NCI-H446 (cell line): ENCODE results near the gene MBNL2.

Source experiments
- DNase-seq, 2 experiments: peaks; one replicate each; lab custom pipeline; 2025; lab: John Stamatoyannopoulos, UW

Gene MBNL2

GRCh38 chr13:97274829-97275649, 52.9 kb downstream of the MBNL2 start:
- peak in 1 of 2 experiments; percentile 30 for DNase-seq

GRCh38 chr13:97275776-97276501, 53.8 kb downstream of the MBNL2 start:
- DNase-seq = no peak

DNA sequence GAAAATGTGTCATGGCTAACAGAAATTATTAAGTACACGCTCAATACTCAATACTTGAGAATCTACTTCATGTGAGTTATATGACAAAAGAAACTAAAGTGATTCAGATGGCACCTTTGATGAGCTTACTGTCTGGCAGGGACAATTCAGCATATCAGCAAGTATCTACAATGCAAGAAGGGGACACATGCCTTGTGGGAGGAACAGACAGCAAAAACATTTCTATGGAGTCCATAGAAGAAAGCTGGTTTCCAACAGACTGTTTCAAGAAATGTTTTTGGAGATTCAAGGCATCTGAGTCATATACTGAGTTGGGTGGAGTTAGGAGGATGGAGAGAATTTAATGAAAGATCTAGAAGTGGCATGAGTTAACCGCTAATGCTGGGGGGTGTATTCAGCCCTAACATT, 54.7 kb downstream of the MBNL2 start:
- DNase-seq = no peak

- no peak for DNase-seq
These were observed 56.6 kb downstream of the MBNL2 start for GRCh38 chr13:97278435-97279411.

- no peak for DNase-seq
These were observed 57.8 kb downstream of the MBNL2 start for GRCh38 chr13:97279913-97280312.

DNA sequence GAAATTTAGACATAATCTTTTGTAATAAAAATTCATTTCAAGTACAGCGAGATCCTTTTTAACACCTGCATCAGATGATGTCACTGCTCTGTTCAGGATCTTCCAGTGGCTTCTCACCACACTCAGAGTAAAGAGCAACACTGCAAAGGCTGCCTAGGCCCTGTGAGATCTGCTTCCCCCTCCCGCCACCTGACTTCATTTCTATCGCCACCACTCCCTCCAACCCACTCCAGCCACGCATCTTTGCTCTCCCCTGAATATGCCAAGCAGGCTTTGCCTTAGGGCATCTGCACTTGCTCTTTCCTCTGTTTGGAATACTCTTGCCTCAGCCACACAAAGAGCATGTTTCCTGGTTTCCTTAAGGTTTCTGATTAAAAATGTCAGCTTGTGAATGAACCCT, 58.3 kb downstream of the MBNL2 start:
- DNase-seq = no peak

GRCh38 chr13:97281028-97281427, 58.9 kb downstream of the MBNL2 start:
- no peak for DNase-seq

DNA sequence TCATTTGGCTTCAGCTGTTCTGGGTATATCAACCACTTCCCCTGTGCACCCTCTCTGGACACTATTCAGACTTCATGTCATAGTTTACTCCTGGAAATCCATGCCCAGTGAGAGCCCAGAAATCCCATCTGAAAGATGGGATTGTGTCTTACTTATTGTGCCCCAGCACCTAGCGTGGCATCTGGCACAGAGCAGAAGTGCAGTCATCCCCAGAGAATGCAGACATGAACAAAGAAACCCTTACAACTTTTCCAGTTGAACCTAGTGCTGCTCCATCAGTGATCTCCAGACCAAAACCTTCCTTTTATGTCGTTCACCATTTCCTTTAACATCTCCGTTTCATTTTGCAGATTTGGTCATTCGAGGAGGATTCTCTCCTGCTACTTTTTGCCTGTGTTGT, 60.6 kb downstream of the MBNL2 start:
- DNase-seq = no peak

DNA sequence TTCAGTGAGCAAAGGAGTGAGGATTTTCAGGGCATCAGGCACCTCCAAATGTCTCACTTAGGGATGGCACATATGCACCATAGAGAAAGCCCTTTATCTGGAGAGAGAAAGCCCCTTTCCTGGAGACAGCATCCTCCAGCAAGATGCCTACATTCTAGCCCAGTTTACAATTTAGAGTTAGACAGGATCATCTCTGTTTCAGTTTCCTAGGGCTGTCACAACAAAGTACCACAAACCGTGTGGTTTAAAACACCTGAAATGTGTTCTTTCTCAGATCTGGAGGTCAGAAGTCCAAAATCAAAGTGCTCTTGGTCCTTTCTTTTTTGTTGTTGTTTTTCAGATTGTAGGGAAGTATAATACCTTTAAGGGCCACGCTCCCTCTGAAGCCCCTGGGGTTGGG, 61.8 kb downstream of the MBNL2 start:
- no peak for DNase-seq

GRCh38 chr13:97284558-97284957, 62.4 kb downstream of the MBNL2 start:
- DNase-seq = no peak

DNA sequence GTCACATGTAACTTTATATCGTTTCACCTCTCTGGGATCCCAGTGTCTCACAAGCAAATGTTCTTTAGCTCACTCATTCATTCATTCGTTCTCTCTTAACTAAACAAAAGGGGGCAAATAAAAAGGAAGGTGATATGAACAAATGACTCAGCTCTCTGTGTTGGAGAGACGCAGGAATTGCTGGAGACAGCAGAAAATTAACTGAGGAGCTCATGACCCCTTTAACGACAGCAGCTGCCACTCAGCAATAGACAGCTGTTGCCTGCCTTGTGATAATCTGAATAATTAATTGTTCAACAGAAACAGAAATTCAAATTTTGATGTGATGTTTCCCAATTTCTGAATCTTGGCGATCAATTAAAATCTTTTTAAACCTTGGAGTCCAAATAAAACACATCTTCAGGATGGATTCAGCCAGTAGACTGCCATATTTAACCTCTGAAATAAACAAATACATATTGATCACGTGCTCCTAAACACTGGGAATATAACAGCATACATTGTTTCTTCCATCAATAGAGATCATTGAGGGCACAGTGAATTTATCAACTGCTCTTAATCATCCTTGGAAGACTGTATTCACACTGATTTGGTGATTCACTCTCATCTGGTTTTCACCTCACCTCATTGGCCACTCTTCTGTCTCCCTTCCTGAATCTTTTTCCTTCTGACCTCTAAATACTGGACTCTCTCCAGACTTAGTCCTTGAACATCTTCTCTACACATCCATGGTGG, 63.3 kb downstream of the MBNL2 start:
- no peak for DNase-seq

DNA sequence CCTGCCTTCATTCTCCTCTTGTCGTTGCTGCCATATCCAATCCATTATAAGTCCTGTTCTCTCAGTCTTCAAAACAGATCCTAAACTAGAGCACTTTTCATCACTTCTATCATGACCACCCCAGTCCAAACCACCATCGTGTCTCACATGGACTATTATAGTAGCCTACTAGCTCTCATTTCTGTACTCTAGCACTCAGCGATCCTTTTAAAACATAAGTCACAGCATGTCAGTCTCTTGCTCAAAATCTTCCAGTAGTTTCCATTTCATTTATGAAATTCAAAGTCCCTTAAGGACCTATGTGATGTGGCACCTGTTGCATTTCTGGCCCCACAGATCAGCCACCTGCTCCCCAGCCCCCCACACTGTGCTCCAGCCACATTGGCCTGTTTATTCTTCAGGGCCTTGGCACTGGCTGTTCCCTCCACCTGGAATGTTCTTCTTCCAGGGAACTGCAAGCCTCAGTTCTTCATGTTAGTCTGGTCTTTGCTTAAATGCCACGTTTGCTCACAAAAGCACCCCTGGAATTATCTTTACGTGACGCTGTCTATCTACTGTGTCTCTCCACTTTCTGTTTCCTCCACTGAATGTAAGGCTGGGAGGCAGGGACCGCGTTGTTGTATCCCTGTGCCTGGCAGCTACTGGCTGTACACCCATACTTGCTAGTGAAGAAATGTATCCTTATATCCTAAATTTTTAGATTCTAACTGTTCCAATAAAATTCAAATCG, 64.3 kb downstream of the MBNL2 start:
- no peak for DNase-seq

GRCh38 chr13:97287047-97287383, 64.9 kb downstream of the MBNL2 start:
- DNase-seq = no peak

- DNase-seq = no peak
These were observed 66.4 kb downstream of the MBNL2 start for GRCh38 chr13:97288486-97288900.

- DNase-seq = no peak
These were observed 67.6 kb downstream of the MBNL2 start for GRCh38 chr13:97289514-97290298.

DNA sequence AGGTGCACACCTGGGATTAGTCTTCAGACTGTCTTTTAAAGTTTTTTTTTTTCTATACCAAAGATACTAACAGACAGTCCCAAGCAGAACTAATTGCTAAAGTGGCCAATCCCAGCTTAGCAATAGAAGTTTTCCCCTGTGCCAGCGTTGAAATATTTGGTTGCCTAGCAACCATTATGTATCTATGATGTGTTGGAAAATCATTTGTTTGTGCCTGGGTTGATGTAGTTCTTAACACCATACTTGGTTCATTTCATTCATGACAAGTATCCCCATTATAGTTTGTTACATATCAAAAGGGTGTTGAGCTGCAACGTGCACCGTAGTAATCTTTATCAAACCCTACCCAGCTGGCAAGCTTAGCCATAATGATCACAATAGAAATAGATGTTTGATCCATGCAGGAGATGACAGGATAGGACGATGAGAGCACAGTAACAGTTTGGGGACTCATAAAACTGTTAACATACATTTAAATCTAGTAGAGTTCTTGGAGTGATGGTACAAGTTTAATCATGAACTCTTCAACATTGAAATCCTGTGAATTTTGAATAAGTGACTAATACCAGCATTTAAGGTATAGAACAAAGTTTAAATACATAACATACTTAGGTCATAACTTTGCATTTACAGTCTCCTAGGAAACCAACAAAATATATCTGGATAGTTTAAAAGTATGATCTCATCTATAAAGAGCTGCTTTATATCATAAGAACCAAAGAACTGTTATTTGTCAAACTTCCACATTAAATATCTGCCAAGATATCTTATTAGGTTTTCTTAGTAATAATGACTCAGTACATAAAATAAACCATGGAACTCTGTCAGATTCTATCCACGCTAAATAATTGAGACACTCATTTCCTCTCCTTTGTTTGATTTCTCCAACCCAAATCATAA, 73.4 kb downstream of the MBNL2 start:
- DNase-seq = no peak

DNA sequence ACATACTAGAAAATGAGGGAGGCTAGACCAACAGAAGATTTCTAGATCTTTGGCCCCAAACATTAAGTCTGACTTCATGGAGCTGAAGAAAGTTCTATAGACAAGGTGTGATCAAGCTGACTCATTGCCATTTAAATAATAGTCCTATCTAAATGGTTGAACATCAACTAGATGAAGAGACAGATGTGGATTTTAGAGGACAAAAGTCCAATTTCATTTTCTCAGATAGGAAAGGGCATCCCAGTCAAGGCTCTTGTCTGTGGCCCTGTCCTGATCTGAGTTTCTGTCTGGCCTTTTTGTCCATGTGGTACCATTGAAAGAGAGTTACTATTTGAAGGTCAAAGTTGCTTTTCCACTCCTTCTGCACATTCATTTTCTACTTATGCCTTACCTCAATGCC, 74.6 kb downstream of the MBNL2 start:
- no peak for DNase-seq

GRCh38 chr13:97298816-97299215, 76.7 kb downstream of the MBNL2 start:
- DNase-seq = no peak

DNA sequence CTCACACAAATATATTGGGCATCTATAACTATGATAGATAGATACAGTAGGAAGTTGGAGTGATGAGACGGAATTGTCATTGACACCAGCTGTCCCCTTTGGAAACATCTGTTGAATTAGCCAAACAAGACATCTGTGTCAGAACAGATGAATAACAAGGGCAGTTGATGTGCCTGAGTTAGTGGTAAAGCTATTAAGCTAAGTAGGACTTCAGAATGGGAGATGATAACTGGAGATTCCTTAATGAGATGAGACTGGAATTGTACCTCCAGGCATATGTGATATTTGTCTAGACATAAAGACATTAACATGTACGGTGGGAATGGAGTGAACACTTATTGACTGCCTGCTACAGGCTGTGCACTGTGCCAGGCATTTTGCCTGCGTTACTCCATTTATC, 78.7 kb downstream of the MBNL2 start:
- DNase-seq = no peak
